Tibial nerve (tissue), 4 donors: ENCODE results near the gene PSME3IP1. TPM values are rescaled to one million over a fixed set of nuclear protein-coding genes. Genes with fewer than 3 reads are reported as not detected.

Source experiments
- DNase-seq, 2 donors: peaks; one replicate each; pipeline ENCODE4 v3.0.0-alpha.2; 2019; ENCODE audit warnings: low spot score in 2 of 2
- H3K27ac ChIP-seq, 4 donors: fragments of 200-600 bp; sonication (generic) in 3 of 4; one replicate each; pipeline ENCODE4 v1.5.1; 2017 to 2019; ENCODE audit warnings: mild to moderate bottlenecking in 1 of 4
- H3K27me3 ChIP-seq, 2 donors: fragments of 200-600 bp; sonication (generic) in 1 of 2; one replicate each; pipeline versions ENCODE4 v1.5.1 to v1.6.0; 2017 to 2019
- H3K36me3 ChIP-seq, 3 donors: fragments of 200-600 bp; sonication (generic); one replicate each; pipeline ENCODE4 v1.5.1; 2018 to 2019
- H3K4me1 ChIP-seq, 4 donors: fragments of 200-600 bp; sonication (generic) in 3 of 4; one replicate each; pipeline ENCODE4 v1.5.1; 2017 to 2019
- H3K4me3 ChIP-seq, 4 donors: fragments of 200-600 bp; sonication (generic) in 3 of 4; one replicate each; pipeline ENCODE4 v1.5.1; 2017 to 2019; ENCODE audit warnings: mild to moderate bottlenecking in 1 of 4, moderate library complexity in 1 of 4
- H3K9me3 ChIP-seq, 4 donors: fragments of 200-600 bp; sonication (generic) in 3 of 4; one replicate each; pipeline ENCODE4 v1.5.1; 2017 to 2019
- EP300 ChIP-seq, 2 donors: sonication (generic); formaldehyde crosslinking; IDR thresholded peaks; one replicate each; pipeline ENCODE4 v1.6.1; 2017; ENCODE audit warnings: antibody characterized with exemption in 2 of 2, mild to moderate bottlenecking in 1 of 2
- POLR2A ChIP-seq, 2 donors: fragments of 450-650 bp; IDR thresholded peaks; one replicate each; pipeline ENCODE4 v1.6.1; 2017; ENCODE audit warnings: antibody characterized with exemption in 2 of 2, mild to moderate bottlenecking in 2 of 2, moderate library complexity in 2 of 2
- WGBS, 2 donors: methylation state at CpG; one replicate each; pipeline ENCODE4 v1.1.5; 2018; 5-methylcytosine and 5-hydroxymethylcytosine counted together
- total RNA-seq, 4 donors: library from RNA; depleted of rRNA; stranded (reverse); fragments of >200 nt; gene quantifications; one replicate each; pipeline ENCODE4 v1.1.0, GENCODE V29; 2016
- TF ChIP-seq, protein P1 (sequence below), 5 experiments: fragments of 200-600 bp in 3 of 5; fragments of 450-650 bp in 2 of 5; sonication (generic) in 3 of 5; IDR thresholded peaks; one replicate each; pipeline ENCODE4 v1.5.1; 2016 to 2019; ENCODE audit warnings: antibody characterized with exemption in 5 of 5, mild to moderate bottlenecking in 3 of 5, moderate library complexity in 2 of 5

PSME3IP1 gene
- total RNA-seq, 4 donors from 2014 or later, result 58.4 to 100 (median 69.7) TPM

GRCh38 chr16:57223057-57223456 is 37.2 kb upstream of the PSME3IP1 start:
- no peak overlapping the region for H3K4me3 ChIP-seq
- no peak for TF ChIP-seq POLR2A (IDR thresholded peaks at IDR 0.05)
- TF ChIP-seq, protein P1, sequence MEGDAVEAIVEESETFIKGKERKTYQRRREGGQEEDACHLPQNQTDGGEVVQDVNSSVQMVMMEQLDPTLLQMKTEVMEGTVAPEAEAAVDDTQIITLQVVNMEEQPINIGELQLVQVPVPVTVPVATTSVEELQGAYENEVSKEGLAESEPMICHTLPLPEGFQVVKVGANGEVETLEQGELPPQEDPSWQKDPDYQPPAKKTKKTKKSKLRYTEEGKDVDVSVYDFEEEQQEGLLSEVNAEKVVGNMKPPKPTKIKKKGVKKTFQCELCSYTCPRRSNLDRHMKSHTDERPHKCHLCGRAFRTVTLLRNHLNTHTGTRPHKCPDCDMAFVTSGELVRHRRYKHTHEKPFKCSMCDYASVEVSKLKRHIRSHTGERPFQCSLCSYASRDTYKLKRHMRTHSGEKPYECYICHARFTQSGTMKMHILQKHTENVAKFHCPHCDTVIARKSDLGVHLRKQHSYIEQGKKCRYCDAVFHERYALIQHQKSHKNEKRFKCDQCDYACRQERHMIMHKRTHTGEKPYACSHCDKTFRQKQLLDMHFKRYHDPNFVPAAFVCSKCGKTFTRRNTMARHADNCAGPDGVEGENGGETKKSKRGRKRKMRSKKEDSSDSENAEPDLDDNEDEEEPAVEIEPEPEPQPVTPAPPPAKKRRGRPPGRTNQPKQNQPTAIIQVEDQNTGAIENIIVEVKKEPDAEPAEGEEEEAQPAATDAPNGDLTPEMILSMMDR (IDR thresholded peaks at IDR 0.05), result no peak
- no peak for TF ChIP-seq EP300 (IDR thresholded peaks at IDR 0.05)
- H3K36me3 ChIP-seq, result peaks cover 0 to 98% (median 8%) of the 10 kb centered on the region in 3 donors
- H3K4me1 ChIP-seq, result no peaks in the 10 kb centered on the region
- WGBS, 2 donors, result 86 to 91% methylated on average over 1 of the region's 1 CpG
- no peak for DNase-seq
- H3K27ac ChIP-seq, result no peak overlapping the region
- no peaks in the 10 kb centered on the region for H3K27me3 ChIP-seq
- H3K9me3 ChIP-seq, result peaks cover 0 to 14% (median 3%) of the 10 kb centered on the region in 4 donors

DNA sequence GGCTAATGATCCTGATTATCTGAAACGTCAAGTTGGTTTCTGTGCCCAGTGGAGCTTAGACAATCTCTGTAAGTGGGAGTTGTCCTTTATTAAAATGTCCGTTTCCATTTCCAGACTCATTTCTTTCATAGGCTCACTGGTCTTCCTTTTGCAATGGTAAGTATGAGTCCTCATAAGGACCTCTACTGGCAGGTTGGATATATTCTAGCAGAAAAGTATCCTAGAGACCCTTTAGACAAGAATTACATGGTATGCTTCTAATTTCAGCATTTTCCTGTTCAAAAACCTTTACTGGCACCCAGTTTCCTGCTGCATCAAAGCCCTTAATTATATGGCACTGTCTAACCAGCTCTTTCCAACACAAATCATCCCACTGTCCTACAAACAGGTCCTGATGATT is 31.1 kb upstream of the PSME3IP1 start:
- H3K27ac ChIP-seq, result no peak overlapping the region
- H3K27me3 ChIP-seq, result no peaks in the 10 kb centered on the region
- no peak overlapping the region for H3K4me3 ChIP-seq
- H3K9me3 ChIP-seq, result peaks cover 0 to 35% (median 9%) of the 10 kb centered on the region in 4 donors
- no peaks in the 10 kb centered on the region for H3K4me1 ChIP-seq
- WGBS, 2 donors, result 83 to 91% methylated on average over 2 of the region's 2 CpGs
- peaks cover 13 to 98% (median 40%) of the 10 kb centered on the region in 3 donors for H3K36me3 ChIP-seq
- TF ChIP-seq, protein P1 (IDR thresholded peaks at IDR 0.05), result no peak
- TF ChIP-seq POLR2A (IDR thresholded peaks at IDR 0.05) (no peak), EP300 (IDR thresholded peaks at IDR 0.05) (no peak)
- no peak for DNase-seq

DNA sequence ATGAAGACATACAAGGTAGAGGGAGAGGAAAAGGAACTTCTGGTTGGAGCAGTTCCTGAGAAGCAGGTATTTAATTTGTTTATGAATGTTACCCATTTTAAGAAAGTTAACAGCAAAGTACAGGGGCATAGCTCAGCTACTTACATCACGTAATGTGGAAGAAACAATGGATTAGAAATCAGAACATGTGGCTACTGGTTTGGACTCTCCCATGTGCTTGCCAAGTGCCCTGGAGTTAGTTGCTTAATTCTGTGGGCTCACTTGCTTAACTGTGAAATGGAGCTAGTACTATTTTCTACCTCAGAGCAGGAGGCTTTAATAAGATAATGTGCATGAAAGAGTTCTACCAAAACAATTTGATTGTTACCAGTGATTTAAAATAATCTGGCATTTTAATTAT is 27.6 kb upstream of the PSME3IP1 start:
- Histone ChIP-seq H3K9me3 (peaks cover 0 to 25% (median 7%) of the 10 kb centered on the region in 4 donors), H3K4me3 (no peak overlapping the region), H3K27me3 (no peaks in the 10 kb centered on the region), H3K4me1 (no peaks in the 10 kb centered on the region), H3K36me3 (peaks cover 13 to 100% (median 33%) of the 10 kb centered on the region in 3 donors), H3K27ac (no peak overlapping the region)
- 91 to 100% methylated on average over 1 of the region's 1 CpG for WGBS, 2 donors
- no peak for DNase-seq
- TF ChIP-seq POLR2A (IDR thresholded peaks at IDR 0.05) (no peak), EP300 (IDR thresholded peaks at IDR 0.05) (no peak)
- TF ChIP-seq, protein P1 (IDR thresholded peaks at IDR 0.05), result no peak

DNA sequence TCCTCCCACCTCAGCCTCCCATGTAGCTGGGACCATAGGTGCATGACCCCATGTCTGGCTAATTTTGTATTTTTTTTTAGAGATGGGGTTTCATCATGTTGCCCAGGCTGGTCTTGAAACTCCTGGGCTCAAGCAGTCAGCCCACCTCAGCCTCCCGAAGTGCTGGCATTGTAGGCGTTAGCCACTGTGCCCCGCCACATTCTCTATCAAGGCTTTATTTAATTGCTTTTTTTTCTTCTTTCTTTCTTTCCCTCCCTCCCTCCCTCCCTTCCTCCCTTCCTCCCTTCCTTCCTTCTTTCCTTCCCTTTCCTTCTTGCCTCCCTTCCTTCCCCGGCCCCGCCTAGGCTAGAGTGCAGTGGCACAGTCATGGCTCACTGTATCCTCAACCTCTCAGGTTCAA is 23.9 kb upstream of the PSME3IP1 start:
- Histone ChIP-seq H3K36me3 (peaks cover 0 to 98% (median 18%) of the 10 kb centered on the region in 3 donors), H3K27me3 (no peaks in the 10 kb centered on the region), H3K4me3 (no peak overlapping the region), H3K9me3 (no peaks in the 10 kb centered on the region), H3K27ac (no peak overlapping the region), H3K4me1 (no peaks in the 10 kb centered on the region)
- WGBS, 2 donors, result 93 to 94% methylated on average over 5 of the region's 5 CpGs
- DNase-seq, result no peak
- TF ChIP-seq, protein P1 (IDR thresholded peaks at IDR 0.05), result no peak
- no peak for TF ChIP-seq EP300 (IDR thresholded peaks at IDR 0.05)
- no peak for TF ChIP-seq POLR2A (IDR thresholded peaks at IDR 0.05)

GRCh38 chr16:57208926-57209325 is 23.1 kb upstream of the PSME3IP1 start:
- 92 to 100% methylated on average over 1 of the region's 1 CpG for WGBS, 2 donors
- TF ChIP-seq POLR2A (IDR thresholded peaks at IDR 0.05), result no peak
- no peak for TF ChIP-seq EP300 (IDR thresholded peaks at IDR 0.05)
- TF ChIP-seq, protein P1 (IDR thresholded peaks at IDR 0.05), result no peak
- no peaks in the 10 kb centered on the region for H3K27me3 ChIP-seq
- no peaks in the 10 kb centered on the region for H3K4me1 ChIP-seq
- no peak overlapping the region for H3K27ac ChIP-seq
- no peaks in the 10 kb centered on the region for H3K9me3 ChIP-seq
- peaks cover 0 to 96% (median 18%) of the 10 kb centered on the region in 3 donors for H3K36me3 ChIP-seq
- no peak overlapping the region for H3K4me3 ChIP-seq
- DNase-seq, result no peak
